GM23338 (cell line): ENCODE data around the gene TTC31. TPM values are rescaled to one million over a fixed set of nuclear protein-coding genes. Genes with fewer than 3 reads are reported as not detected.
A peak's percentile ranks its signal among the peaks of the same experiment; 100 is the strongest.

ENCODE experiments used
- ATAC-seq: fragments of 200-7000 bp; cut with Tn5 transposase; 3 replicates; pipeline ENCODE4 v1.9.1; 2020
- DNase-seq: peaks from one replicate; pipeline ENCODE4 v3.0.0-alpha.2; 2015; ENCODE audit warnings: low spot score
- H2AFZ ChIP-seq: fragments of 200-600 bp; sonication (generic); 2 replicates; pipeline ENCODE4 v1.8.0; 2016; ENCODE audit warnings: antibody characterized with exemption, mild to moderate bottlenecking, moderate library complexity
- H3F3A ChIP-seq: fragments of 200-600 bp; sonication (generic); replicated peaks from 2 replicates; pipeline ENCODE4 v1.8.0; 2017; ENCODE audit warnings: antibody characterized with exemption, mixed run types, low read depth
- H3K27ac ChIP-seq: fragments of 200-600 bp; sonication (generic); 2 replicates; pipeline ENCODE4 v1.6.1; 2016; ENCODE audit warnings: low read depth
- H3K27me3 ChIP-seq: fragments of 200-600 bp; sonication (generic); 2 replicates; pipeline ENCODE4 v1.8.0; 2016; ENCODE audit warnings: mild to moderate bottlenecking, mixed run types, moderate library complexity; ENCODE audit not compliant: insufficient read depth
- H3K36me3 ChIP-seq: fragments of 200-600 bp; sonication (generic); 2 replicates; pipeline ENCODE4 v1.8.0; 2016; ENCODE audit warnings: mild to moderate bottlenecking; ENCODE audit not compliant: insufficient read depth
- H3K4me1 ChIP-seq: fragments of 200-600 bp; sonication (generic); 2 replicates; pipeline ENCODE4 v1.8.0; 2016; ENCODE audit warnings: mild to moderate bottlenecking, moderate library complexity; ENCODE audit not compliant: insufficient read depth
- H3K4me2 ChIP-seq: fragments of 200-600 bp; sonication (generic); 2 replicates; pipeline ENCODE4 v1.7.1; 2017; ENCODE audit warnings: mixed run types
- H3K4me3 ChIP-seq: fragments of 200-600 bp; sonication (generic); 2 replicates; pipeline ENCODE4 v1.6.1; 2016; ENCODE audit warnings: mixed run types
- H3K79me2 ChIP-seq: fragments of 200-600 bp; sonication (generic); replicated peaks from 2 replicates; pipeline ENCODE4 v1.8.0; 2017; ENCODE audit warnings: mild to moderate bottlenecking; ENCODE audit not compliant: insufficient read depth
- H3K9me2 ChIP-seq: fragments of 200-600 bp; sonication (generic); 2 replicates; pipeline ENCODE4 v1.8.0; 2017; ENCODE audit not compliant: insufficient read depth
- H4K20me1 ChIP-seq: fragments of 200-600 bp; sonication (generic); replicated peaks from 2 replicates; pipeline ENCODE4 v1.8.0; 2017; ENCODE audit warnings: mild to moderate bottlenecking; ENCODE audit not compliant: insufficient read depth
- H3K27ac Mint-ChIP-seq: 2 replicates; pipeline ENCODE4 v1.8.0; 2020; ENCODE audit warnings: inconsistent platforms, mild to moderate bottlenecking, moderate library complexity, mixed read lengths
- H3K27me3 Mint-ChIP-seq: 3 replicates; pipeline ENCODE4 v1.8.0; 2022; ENCODE audit warnings: low read depth, mild to moderate bottlenecking, moderate library complexity, mixed read lengths, inconsistent platforms; ENCODE audit not compliant: insufficient read depth, poor library complexity
- H3K36me3 Mint-ChIP-seq: 3 replicates; pipeline ENCODE4 v1.8.0; 2021; ENCODE audit warnings: low read depth, mild to moderate bottlenecking, inconsistent platforms, moderate library complexity, mixed read lengths
- H3K4me1 Mint-ChIP-seq: 3 replicates; pipeline ENCODE4 v1.8.0; 2020; ENCODE audit warnings: mild to moderate bottlenecking, inconsistent platforms, mixed read lengths
- H3K4me3 Mint-ChIP-seq: 3 replicates; pipeline ENCODE4 v1.8.0; 2021; ENCODE audit warnings: moderate library complexity, mild to moderate bottlenecking, inconsistent platforms, mixed read lengths
- H3K9me3 Mint-ChIP-seq: 3 replicates; pipeline ENCODE4 v1.8.0; 2020; ENCODE audit warnings: moderate library complexity, mild to moderate bottlenecking, inconsistent platforms, mixed read lengths
- CREB1 ChIP-seq: fragments of 250-450 bp; sonication (Bioruptor Pico); IDR thresholded peaks from 2 replicates; pipeline ENCODE4 v1.5.0; 2020; ENCODE audit warnings: low read depth, mild to moderate bottlenecking, moderate library complexity
- ETS1 ChIP-seq: IDR thresholded peaks from 2 replicates; pipeline ENCODE4 v1.6.1; 2016; ENCODE audit warnings: antibody characterized with exemption
- EZH2 ChIP-seq: fragments of 200-600 bp; sonication (generic); IDR thresholded peaks from one replicate; pipeline ENCODE4 v1.8.0; 2017; ENCODE audit warnings: antibody characterized with exemption, mild to moderate bottlenecking, low read depth; ENCODE audit not compliant: unreplicated experiment
- EZH2phosphoT487 ChIP-seq: fragments of 200-600 bp; sonication (generic); IDR thresholded peaks from one replicate; pipeline ENCODE4 v1.8.1; 2018; ENCODE audit warnings: antibody characterized with exemption; ENCODE audit not compliant: unreplicated experiment
- JUNB ChIP-seq: IDR thresholded peaks from one replicate; pipeline ENCODE4 v1.6.1; 2016; ENCODE audit warnings: antibody characterized with exemption; ENCODE audit not compliant: unreplicated experiment
- NANOG ChIP-seq: IDR thresholded peaks from 2 replicates; pipeline ENCODE4 v1.6.1; 2016; ENCODE audit warnings: antibody characterized with exemption, borderline replicate concordance
- POLR2AphosphoS5 ChIP-seq: IDR thresholded peaks from 2 replicates; pipeline ENCODE4 v1.6.1; 2016; ENCODE audit warnings: antibody characterized with exemption, low read depth
- REST ChIP-seq: IDR thresholded peaks from one replicate; pipeline ENCODE4 v1.6.1; 2018; ENCODE audit warnings: antibody characterized with exemption; ENCODE audit not compliant: unreplicated experiment
- STAT1 ChIP-seq: IDR thresholded peaks from one replicate; pipeline ENCODE4 v1.6.1; 2016; ENCODE audit warnings: antibody characterized with exemption; ENCODE audit not compliant: unreplicated experiment
- ZNF114 ChIP-seq: fragments of 250-450 bp; sonication (Bioruptor Pico); IDR thresholded peaks from 2 replicates; pipeline ENCODE4 v1.5.0; 2020; ENCODE audit warnings: mild to moderate bottlenecking, moderate library complexity
- ZNF331 ChIP-seq: fragments of 250-450 bp; sonication (Bioruptor Pico); IDR thresholded peaks from 2 replicates; pipeline ENCODE4 v1.5.0; 2020; ENCODE audit warnings: low read depth, mild to moderate bottlenecking, moderate library complexity
- ZNF462 ChIP-seq: fragments of 250-450 bp; sonication (Bioruptor Pico); IDR thresholded peaks from 2 replicates; pipeline ENCODE4 v1.5.0; 2020; ENCODE audit warnings: mild to moderate bottlenecking, moderate library complexity
- polyA plus RNA-seq: library from polyadenylated mRNA; unstranded; fragments of >200 nt; fragmentation: Nextera tagmentation; extraction: Ambion mirVana; gene quantifications from 2 replicates; pipeline ENCODE4 v1.2.1, GENCODE V29; 2016
- total RNA-seq: library from RNA; depleted of rRNA; stranded (reverse); fragments of >200 nt; shearing (Covaris generic); gene quantifications from 2 replicates; pipeline ENCODE4 v1.2.3, GENCODE V29; 2014

TTC31 gene
- total and polyA plus RNA-seq, 2 experiments from 2014 or later = 15.8 to 29.2 TPM

GRCh38 chr2:74505448-74506246 is 22.8 kb downstream of the TTC31 start (continued):
- no peak for TF ChIP-seq ZNF462 (CRISPR knock-in tag)
- no peak for TF ChIP-seq ZNF331 (CRISPR knock-in tag)
- no peak for TF ChIP-seq ZNF114 (CRISPR knock-in tag)
- no peak for TF ChIP-seq NANOG
- no peak for TF ChIP-seq EZH2phosphoT487
- no peak for TF ChIP-seq STAT1
- TF ChIP-seq EZH2 = no peak

- H3F3A ChIP-seq = peaks cover 11% of the 10 kb centered on the region
- Mint-ChIP-seq H3K27me3 (peaks cover 96% of the 10 kb centered on the region), H3K36me3 (peaks cover 28% of the 10 kb centered on the region), H3K4me3 (peak within 1 kb of the TSS; percentile 98), H3K9me3 (peaks cover 8% of the 10 kb centered on the region), H3K27ac (peak within 1 kb of the TSS; percentile 99), H3K4me1 (peaks cover 31% of the 10 kb centered on the region)
- H3K9me2 ChIP-seq = no peaks in the 10 kb centered on the region
- peak; percentile 78 for ATAC-seq
- H2AFZ ChIP-seq = peak within 1 kb of the TSS; percentile 94
- peaks cover 21% of the 10 kb centered on the region for H3K4me1 ChIP-seq
- H3K27ac ChIP-seq = peak within 1 kb of the TSS; percentile 91
- DNase-seq = peak; percentile 100
- H3K4me3 ChIP-seq = peak within 1 kb of the TSS; percentile 79
- H3K27me3 ChIP-seq = peaks cover 92% of the 10 kb centered on the region
- H3K79me2 ChIP-seq = peaks cover 8% of the 10 kb centered on the region
- peaks cover 3% of the 10 kb centered on the region for H4K20me1 ChIP-seq
- H3K36me3 ChIP-seq = peaks cover 7% of the 10 kb centered on the region; the same call in 1 of the 2 replicates
- H3K4me2 ChIP-seq = peak within 1 kb of the TSS; percentile 86
- TF ChIP-seq ZNF114 (CRISPR knock-in tag) = no peak
- TF ChIP-seq REST = no peak
- TF ChIP-seq EZH2 = no peak
- TF ChIP-seq NANOG = no peak
- no peak for TF ChIP-seq EZH2phosphoT487
- TF ChIP-seq CREB1 (CRISPR knock-in tag) = 0 out of 2 replicates have a peak, but pooled peaks have one; percentile 49
- TF ChIP-seq JUNB = no peak
- TF ChIP-seq POLR2AphosphoS5 = peak; percentile 48
- TF ChIP-seq ETS1 = peak; percentile 49; the same call in 1 of the 2 replicates
These were observed 24.5 kb downstream of the TTC31 start, which contains the start of gene PCGF1 for GRCh38 chr2:74507145-74507925. PCGF1 (minus strand) TSS chr2:74507695; CDS start chr2:74507668, 27 bp downstream.
